GM18519 (cell line): ENCODE data around the gene EFCC1.

Source experiments
- ATAC-seq: cut with Tn5 transposase; IDR thresholded peaks from one replicate; pipeline ENCODE4 v1.9.1; 2021; ENCODE audit warnings: mild to moderate bottlenecking, moderate library complexity; ENCODE audit not compliant: unreplicated experiment, low FRiP score

Gene EFCC1

GRCh38 chr3:128994173-128994512 is 7.0 kb upstream of the EFCC1 start:
- no peak for ATAC-seq

GRCh38 chr3:128994581-128995546 is 6.2 kb upstream of the EFCC1 start:
- ATAC-seq: no peak

- ATAC-seq: no peak
Measured at GRCh38 chr3:128995737-128996136, 5.4 kb upstream of the EFCC1 start.

GRCh38 chr3:128996200-128996599 is 4.9 kb upstream of the EFCC1 start:
- ATAC-seq: no peak

DNA sequence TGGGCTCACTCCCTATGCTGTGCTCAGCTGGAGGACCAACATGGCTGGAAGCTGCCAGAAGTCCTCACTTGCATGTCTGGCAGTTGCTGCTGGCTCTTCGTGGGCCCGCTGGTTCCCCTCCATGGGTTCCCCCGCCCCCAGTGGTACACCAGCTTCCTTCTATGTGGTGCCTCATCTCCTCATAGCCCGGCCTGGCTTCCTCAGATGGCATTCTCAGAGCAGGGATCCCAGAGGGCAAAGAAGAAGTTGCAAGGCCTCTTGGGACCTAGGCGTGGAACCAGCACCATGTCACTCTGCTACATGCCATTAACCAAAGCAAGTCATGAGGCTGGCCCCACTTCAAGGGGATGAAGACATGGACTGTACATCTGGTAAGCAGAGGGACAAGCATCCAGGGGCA is 4.4 kb upstream of the EFCC1 start:
- no peak for ATAC-seq

GRCh38 chr3:128997486-128998133 is 3.5 kb upstream of the EFCC1 start:
- ATAC-seq: no peak

GRCh38 chr3:128998561-128998960 is 2.5 kb upstream of the EFCC1 start:
- no peak for ATAC-seq

DNA sequence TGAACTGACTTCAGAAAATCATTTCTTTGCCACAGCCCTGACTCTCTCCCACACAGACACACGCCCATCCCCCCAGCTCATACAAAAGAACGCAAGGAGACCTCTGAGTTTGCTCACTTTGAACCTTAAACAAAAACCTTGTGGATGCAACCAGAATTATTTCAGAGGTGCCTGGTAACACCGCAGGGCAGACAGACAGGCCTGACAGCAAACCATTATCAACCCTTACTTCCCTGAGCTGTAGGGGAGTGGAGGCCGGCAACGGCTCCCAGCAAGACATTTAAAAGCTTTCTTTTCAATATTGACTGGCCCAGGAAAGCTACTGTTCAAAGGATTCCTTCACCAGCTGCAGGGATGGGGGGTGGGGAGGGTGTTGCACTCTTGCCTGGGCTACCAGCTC is 2.0 kb upstream of the EFCC1 start:
- ATAC-seq: no peak

- ATAC-seq: no peak
Measured at GRCh38 chr3:129000742-129001100, 383 bp upstream of the EFCC1 start.

DNA sequence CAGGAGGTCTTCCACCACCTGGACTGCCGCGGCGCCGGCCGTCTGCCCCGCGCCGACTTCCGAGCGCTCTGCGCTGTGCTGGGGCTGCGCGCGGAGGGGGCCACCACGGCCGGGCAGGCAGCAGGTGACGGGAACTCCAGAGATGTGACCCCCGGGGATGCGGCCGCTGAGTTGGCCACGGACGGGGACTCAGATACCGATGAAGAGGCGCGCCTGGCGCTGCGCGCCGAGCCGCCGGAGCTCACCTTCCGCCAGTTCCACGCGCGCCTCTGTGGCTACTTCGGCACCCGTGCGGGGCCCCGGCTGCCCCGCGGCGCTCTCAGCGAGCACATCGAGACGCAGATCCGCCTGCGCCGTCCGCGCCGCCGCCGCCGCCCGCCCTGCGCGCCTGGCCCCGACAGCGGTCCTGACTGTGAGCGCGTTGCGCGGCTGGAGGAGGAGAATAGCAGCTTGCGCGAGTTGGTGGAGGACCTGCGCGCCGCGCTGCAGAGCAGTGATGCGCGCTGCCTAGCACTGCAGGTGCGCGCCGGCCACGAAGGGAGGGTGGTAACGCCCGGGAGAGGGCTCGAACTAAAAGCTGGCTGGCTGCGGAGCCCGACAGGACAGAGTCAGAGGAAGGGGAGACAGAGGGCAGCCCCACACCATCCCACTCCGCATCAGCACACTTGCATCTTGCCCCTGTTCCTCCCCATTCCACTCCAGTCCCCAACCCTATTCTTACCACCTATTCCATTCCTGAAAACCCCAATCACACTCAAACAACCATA is 885 bp downstream of the EFCC1 start:
- ATAC-seq: no peak

DNA sequence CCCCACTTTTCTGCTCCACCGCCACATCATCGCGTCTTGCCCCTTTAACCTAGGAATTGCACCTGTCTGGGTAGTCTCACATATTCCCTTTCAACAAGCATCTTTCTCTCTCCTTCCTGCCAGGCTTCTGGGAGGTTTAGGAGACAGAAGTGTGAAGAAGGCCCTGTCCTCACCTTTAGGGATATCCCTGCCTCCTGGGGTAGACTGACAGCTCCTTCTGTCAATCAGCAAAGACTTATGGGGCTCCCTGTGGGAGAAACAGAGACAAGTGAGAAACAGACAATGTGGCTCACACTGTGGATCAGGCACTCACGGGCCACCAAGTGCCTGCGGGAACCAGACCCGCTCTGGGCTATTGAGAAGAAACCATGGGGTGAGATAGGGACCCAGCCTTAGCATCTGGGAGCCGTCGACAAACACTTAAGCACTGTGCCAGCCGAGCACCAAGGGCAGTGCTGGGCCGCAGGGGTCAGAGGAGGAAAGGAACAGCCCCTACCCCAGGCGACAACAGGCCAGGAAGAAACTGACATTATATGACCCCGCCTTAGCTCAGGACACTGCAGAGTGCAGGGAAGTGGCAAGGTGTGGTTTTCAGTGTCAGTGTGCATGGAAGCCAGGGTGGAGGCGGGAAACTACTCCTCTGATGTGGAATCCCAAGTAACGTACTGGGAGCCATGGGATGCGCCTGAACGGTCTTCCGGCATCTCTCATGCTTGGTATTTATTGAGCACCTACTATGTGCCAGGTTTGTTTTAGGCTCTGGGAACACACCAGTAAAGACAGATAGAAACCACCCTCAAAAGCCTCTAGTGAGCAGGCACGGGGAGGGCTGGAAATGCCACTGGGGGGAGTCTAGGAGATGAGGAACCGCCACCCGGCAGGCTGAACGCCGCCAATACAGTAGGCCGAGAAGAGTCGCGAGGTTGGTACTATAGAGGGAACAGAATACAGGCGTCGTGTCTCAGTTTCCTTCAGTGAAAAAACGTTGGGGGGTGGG is 1.8 kb downstream of the EFCC1 start:
- no peak for ATAC-seq

- no peak for ATAC-seq
Measured at GRCh38 chr3:129003578-129004112, 2.5 kb downstream of the EFCC1 start.

DNA sequence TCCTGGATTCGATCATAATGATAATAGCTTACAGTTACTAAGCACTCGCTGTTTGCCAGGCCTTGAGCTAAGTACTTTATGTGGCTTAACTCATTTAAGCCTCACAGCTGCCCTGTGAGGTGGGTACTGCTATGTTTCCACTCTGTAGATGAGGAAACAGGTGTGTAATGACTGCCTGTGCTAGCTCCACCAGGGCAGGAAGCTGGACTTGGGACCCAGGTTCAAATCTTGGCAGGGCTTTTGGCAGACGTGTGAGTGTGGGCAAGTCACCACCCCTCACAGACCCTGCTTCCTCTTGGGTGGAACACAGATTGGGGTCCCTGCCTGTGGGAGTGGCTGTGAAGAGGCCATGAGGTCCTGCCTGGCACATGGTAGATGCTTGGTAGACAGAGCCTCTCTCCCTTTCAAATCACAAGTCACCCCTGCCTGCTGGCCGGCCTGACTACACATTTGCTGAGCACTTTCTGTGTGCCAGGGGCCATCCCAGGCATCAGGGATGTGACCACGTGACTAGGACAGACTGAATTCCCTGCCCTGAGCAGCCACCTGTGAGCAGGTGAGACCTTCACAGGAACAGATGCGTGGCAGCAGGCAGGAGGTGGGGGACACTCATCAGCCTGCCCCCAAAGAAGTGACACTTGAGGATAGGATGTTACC is 3.7 kb downstream of the EFCC1 start:
- no peak for ATAC-seq

- ATAC-seq: no peak
Measured at GRCh38 chr3:129005526-129006303, 4.6 kb downstream of the EFCC1 start.

DNA sequence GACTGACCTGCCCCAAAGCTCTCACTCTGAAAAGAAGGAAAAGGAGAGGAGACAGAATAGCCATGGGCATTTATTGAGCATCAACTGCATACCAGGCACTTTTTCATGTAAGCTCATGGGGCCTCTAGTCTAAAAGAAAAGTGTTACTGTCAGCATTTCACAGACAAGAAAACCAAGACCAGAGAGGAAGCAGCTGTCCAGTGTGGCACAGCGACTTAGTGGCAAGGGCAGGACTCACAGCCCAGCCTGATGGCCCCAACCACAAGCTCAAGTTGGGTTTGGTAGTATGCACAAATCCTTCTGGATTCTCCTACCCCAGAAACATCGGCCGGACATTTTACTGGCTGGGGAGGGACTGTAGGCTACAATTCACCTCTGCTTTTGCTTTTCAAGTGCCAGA is 5.8 kb downstream of the EFCC1 start:
- ATAC-seq: no peak

DNA sequence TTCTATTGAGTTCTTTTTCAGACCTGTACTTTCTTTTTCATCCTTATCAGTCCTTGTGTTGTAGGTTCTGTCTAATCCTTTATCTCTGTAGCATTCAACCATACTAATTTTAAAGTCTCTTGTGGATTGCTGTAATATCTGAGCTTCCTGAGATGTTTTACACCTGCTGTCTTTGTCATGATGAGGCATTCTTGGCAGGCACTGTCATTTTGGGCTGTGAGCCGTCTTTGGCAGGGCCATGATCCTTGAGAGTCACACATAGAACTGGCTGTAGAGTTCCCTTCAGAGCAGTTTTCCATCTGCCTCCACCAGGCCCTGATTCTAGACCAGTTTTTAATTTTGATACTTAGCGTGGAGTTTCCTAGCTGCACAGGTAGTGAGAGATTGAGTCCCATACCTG is 6.7 kb downstream of the EFCC1 start:
- no peak for ATAC-seq

- ATAC-seq: no peak
Measured at GRCh38 chr3:129009266-129009665, 8.2 kb downstream of the EFCC1 start.

GRCh38 chr3:129010310-129010956 is 9.3 kb downstream of the EFCC1 start:
- ATAC-seq: no peak
